ENCODE data around the gene KIF26A. TPM values are rescaled to one million over a fixed set of nuclear protein-coding genes. Genes with fewer than 3 reads are reported as not detected.
"Not testable (repeated sequence)": the region's sequence is repeated elsewhere in the genome, so short reads cannot be mapped to it uniquely, and the experiment has no call there.

The KIF26A gene
- total RNA-seq, 4 donors from 2014 or later, result 3.3 to 6.2 (median 4.9) TPM

GRCh38 chr14:104224506-104225277 is 86.3 kb downstream of the KIF26A start:
- intact Hi-C loops (cut with DNase I), result no loop called here
- WGBS, 2 donors, result 67 to 69% methylated on average over 9 to 10 of the region's 19 CpGs
- H3K4me3 ChIP-seq (replicated peaks in 1 of 3), result no peak overlapping the region
- H3K27ac ChIP-seq, result no peak overlapping the region
- H3K9me3 ChIP-seq, result no peaks in the 10 kb centered on the region
- H3K36me3 ChIP-seq, result no peaks in the 10 kb centered on the region
- no peak for DNase-seq
- TF ChIP-seq, protein P1, sequence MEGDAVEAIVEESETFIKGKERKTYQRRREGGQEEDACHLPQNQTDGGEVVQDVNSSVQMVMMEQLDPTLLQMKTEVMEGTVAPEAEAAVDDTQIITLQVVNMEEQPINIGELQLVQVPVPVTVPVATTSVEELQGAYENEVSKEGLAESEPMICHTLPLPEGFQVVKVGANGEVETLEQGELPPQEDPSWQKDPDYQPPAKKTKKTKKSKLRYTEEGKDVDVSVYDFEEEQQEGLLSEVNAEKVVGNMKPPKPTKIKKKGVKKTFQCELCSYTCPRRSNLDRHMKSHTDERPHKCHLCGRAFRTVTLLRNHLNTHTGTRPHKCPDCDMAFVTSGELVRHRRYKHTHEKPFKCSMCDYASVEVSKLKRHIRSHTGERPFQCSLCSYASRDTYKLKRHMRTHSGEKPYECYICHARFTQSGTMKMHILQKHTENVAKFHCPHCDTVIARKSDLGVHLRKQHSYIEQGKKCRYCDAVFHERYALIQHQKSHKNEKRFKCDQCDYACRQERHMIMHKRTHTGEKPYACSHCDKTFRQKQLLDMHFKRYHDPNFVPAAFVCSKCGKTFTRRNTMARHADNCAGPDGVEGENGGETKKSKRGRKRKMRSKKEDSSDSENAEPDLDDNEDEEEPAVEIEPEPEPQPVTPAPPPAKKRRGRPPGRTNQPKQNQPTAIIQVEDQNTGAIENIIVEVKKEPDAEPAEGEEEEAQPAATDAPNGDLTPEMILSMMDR (IDR thresholded peaks at IDR 0.05), result peak in 2 of 6 experiments; percentile 8 to 32
- no peak for TF ChIP-seq POLR2A (IDR thresholded peaks at IDR 0.05)
- no peaks in the 10 kb centered on the region for H3K4me1 ChIP-seq
- H3K27me3 ChIP-seq, result no peaks in the 10 kb centered on the region

DNA sequence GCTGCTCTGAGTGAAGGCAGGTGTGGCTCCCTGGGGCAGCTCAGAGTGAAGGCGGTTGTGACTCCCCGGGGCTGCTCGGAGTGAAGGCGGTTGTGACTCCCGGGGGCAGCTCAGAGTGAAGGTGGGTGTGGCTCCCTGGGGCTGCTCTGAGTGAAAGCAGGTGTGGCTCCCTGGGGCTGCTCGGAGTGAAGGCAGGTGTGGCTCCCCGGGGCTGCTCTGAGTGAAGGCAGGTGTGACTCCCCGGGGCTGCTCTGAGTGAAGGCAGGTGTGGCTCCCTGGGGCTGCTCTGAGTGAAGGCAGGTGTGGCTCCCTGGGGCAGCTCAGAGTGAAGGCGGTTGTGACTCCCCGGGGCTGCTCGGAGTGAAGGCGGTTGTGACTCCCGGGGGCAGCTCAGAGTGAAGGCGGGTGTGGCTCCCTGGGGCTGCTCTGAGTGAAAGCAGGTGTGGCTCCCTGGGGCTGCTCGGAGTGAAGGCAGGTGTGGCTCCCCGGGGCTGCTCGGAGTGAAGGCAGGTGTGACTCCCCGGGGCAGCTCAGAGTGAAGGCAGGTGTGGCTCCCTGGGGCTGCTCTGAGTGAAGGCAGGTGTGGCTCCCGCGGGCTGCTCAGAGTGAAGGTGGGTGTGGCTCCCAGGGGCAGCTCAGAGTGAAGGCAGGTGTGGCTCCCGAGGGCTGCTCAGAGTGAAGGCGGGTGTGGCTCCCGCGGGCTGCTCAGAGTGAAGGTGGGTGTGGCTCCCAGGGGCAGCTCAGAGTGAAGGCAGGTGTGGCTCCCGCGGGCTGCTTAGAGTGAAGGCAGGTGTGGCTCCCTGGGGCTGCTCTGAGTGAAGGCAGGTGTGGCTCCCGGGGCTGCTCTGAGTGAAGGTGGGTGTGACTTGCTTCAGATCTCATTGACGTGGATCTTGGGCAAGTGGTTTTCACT is 87.1 kb downstream of the KIF26A start:
- H3K4me3 ChIP-seq (replicated peaks in 1 of 3); H3K27ac ChIP-seq; intact Hi-C loops (cut with DNase I); H3K36me3 ChIP-seq; H3K9me3 ChIP-seq; H3K4me1 ChIP-seq; H3K27me3 ChIP-seq: not testable (repeated sequence)
- DNase-seq, result peak; percentile 12 to 61
- WGBS, 2 donors, result 19 to 28% methylated on average over 13 to 14 of the region's 28 CpGs

GRCh38 chr14:104226421-104227383 is 88.3 kb downstream of the KIF26A start:
- WGBS, 2 donors, result 92 to 93% methylated on average over 14 to 17 of the region's 17 CpGs
- H3K27me3 ChIP-seq, result no peaks in the 10 kb centered on the region

DNA sequence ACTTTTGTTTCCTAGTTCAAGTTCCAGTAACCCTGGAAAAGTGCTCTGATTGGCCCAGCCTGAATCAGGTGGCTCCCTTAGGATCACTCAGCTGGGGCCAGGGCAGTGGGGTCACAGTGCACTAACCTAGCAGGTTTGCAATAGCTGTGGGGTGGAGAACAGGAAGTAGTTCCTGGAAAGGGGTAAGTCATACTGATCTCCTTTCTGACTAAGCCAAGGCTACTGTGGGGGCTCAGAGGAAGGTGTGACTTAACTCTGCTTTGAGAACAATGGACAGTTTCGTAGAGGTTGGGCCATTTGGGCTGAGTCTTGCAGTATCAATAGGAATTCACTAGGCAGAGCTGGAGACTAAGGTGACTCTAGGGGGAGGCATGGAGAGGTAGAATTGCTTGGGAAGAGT is 89.4 kb downstream of the KIF26A start:
- no peak for DNase-seq
- Histone ChIP-seq H3K36me3 (no peaks in the 10 kb centered on the region), H3K27me3 (no peaks in the 10 kb centered on the region), H3K27ac (no peak overlapping the region), H3K4me3 (replicated peaks in 1 of 3) (no peak overlapping the region), H3K4me1 (no peaks in the 10 kb centered on the region), H3K9me3 (no peaks in the 10 kb centered on the region)
- no peak for TF ChIP-seq POLR2A (IDR thresholded peaks at IDR 0.05)
- TF ChIP-seq, protein P1 (IDR thresholded peaks at IDR 0.05), result no peak
- 81 to 83% methylated on average over 1 of the region's 1 CpG for WGBS, 2 donors
- intact Hi-C loops (cut with DNase I), result no loop called here

More at GRCh38 chr14:104226421-104227383, 88.3 kb downstream of the KIF26A start:
- intact Hi-C loops (cut with DNase I), result no loop called here
- Histone ChIP-seq H3K9me3 (no peaks in the 10 kb centered on the region), H3K36me3 (no peaks in the 10 kb centered on the region), H3K27ac (no peak overlapping the region), H3K4me1 (no peaks in the 10 kb centered on the region), H3K4me3 (replicated peaks in 1 of 3) (no peak overlapping the region)
- no peak for DNase-seq
- no peak for TF ChIP-seq POLR2A (IDR thresholded peaks at IDR 0.05)
- TF ChIP-seq, protein P1 (IDR thresholded peaks at IDR 0.05), result no peak

DNA sequence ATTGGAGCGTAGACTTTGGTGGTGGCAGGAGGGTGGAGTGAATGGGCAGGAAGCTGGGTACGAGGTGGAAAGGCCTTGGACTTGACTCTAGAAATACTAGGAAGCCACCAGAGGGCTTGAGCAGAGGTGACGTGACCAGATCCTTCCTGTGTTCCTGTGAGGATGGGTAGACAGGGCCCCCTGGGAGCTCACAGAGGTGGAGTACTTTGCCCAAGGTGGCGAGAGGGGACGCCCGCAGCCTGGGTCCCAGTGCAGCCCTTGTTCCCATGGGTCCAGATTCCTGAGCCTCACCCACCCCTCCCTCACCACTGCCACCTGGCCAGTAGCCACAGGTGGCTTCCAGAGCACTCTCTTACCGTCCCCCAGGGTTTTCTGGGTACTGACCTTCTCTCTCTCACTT is 89.8 kb downstream of the KIF26A start:
- Histone ChIP-seq H3K4me1 (no peaks in the 10 kb centered on the region), H3K4me3 (replicated peaks in 1 of 3) (no peak overlapping the region), H3K27me3 (no peaks in the 10 kb centered on the region), H3K9me3 (no peaks in the 10 kb centered on the region), H3K27ac (no peak overlapping the region), H3K36me3 (no peaks in the 10 kb centered on the region)
- no peak for TF ChIP-seq POLR2A (IDR thresholded peaks at IDR 0.05)
- TF ChIP-seq, protein P1 (IDR thresholded peaks at IDR 0.05), result no peak
- DNase-seq, result no peak
- 73 to 82% methylated on average over 7 of the region's 7 CpGs for WGBS, 2 donors
- intact Hi-C loops (cut with DNase I), result no loop called here
